Sigmoid colon (tissue), 4 donors: ENCODE data around the gene GBP3.

Source experiments
- EP300 ChIP-seq, 4 donors: sonication (generic); formaldehyde crosslinking; IDR thresholded peaks; one replicate each; pipeline ENCODE4 v1.6.1; 2017; ENCODE audit warnings: antibody characterized with exemption in 4 of 4
- TF ChIP-seq, protein P1 (sequence below), 4 experiments: fragments of 450-650 bp in 3 of 4; fragments of 200-600 bp in 1 of 4; IDR thresholded peaks; one replicate each; pipeline ENCODE4 v1.5.1; 2016 to 2019; ENCODE audit warnings: antibody characterized with exemption in 4 of 4, mild to moderate bottlenecking in 3 of 4, moderate library complexity in 2 of 4

GRCh38 chr1:88982055-88982454 is 40.6 kb downstream of the GBP3 start:
- TF ChIP-seq, protein P1, sequence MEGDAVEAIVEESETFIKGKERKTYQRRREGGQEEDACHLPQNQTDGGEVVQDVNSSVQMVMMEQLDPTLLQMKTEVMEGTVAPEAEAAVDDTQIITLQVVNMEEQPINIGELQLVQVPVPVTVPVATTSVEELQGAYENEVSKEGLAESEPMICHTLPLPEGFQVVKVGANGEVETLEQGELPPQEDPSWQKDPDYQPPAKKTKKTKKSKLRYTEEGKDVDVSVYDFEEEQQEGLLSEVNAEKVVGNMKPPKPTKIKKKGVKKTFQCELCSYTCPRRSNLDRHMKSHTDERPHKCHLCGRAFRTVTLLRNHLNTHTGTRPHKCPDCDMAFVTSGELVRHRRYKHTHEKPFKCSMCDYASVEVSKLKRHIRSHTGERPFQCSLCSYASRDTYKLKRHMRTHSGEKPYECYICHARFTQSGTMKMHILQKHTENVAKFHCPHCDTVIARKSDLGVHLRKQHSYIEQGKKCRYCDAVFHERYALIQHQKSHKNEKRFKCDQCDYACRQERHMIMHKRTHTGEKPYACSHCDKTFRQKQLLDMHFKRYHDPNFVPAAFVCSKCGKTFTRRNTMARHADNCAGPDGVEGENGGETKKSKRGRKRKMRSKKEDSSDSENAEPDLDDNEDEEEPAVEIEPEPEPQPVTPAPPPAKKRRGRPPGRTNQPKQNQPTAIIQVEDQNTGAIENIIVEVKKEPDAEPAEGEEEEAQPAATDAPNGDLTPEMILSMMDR (IDR thresholded peaks at IDR 0.05) = no peak
- no peak for TF ChIP-seq EP300 (IDR thresholded peaks at IDR 0.05)
